NCI-H187 treated with DMSO at 0.1 percent for 48 hours (cell line): ENCODE results near the gene COQ5.

Source experiments
- DNase-seq: peaks from one replicate; lab custom pipeline; 2025; lab: John Stamatoyannopoulos, UW

COQ5 gene

GRCh38 chr12:120483621-120484020 lies 45.3 kb downstream of the COQ5 start:
- DNase-seq = no peak

GRCh38 chr12:120481022-120481767 lies 47.8 kb downstream of the COQ5 start:
- DNase-seq = no peak

GRCh38 chr12:120480211-120480610 lies 48.7 kb downstream of the COQ5 start:
- no peak for DNase-seq

GRCh38 chr12:120479458-120479857 lies 49.5 kb downstream of the COQ5 start:
- no peak for DNase-seq

GRCh38 chr12:120475643-120476042 lies 53.3 kb downstream of the COQ5 start:
- DNase-seq = no peak

GRCh38 chr12:120474616-120474960 lies 54.4 kb downstream of the COQ5 start:
- DNase-seq = no peak

GRCh38 chr12:120473807-120474615 lies 54.9 kb downstream of the COQ5 start:
- DNase-seq = no peak

- no peak for DNase-seq
Measured at GRCh38 chr12:120472521-120472920, 56.4 kb downstream of the COQ5 start.

- DNase-seq = no peak
Measured at GRCh38 chr12:120470150-120470784, 58.7 kb downstream of the COQ5 start.

GRCh38 chr12:120469450-120470149 lies 59.4 kb downstream of the COQ5 start, which contains the start of gene SRSF9:
Gene SRSF9 (minus strand): TSS chr12:120469748. CDS start chr12:120469609, 139 bp downstream.
- DNase-seq = peak; percentile 76

- no peak for DNase-seq
Measured at GRCh38 chr12:120468821-120469449, 60.0 kb downstream of the COQ5 start.

GRCh38 chr12:120468325-120468820 lies 60.6 kb downstream of the COQ5 start:
- no peak for DNase-seq

GRCh38 chr12:120467439-120467838 lies 61.5 kb downstream of the COQ5 start:
- no peak for DNase-seq

- DNase-seq = no peak
Measured at GRCh38 chr12:120466560-120467315, 62.2 kb downstream of the COQ5 start.

GRCh38 chr12:120465756-120466155 lies 63.2 kb downstream of the COQ5 start:
- no peak for DNase-seq

GRCh38 chr12:120463712-120464111 lies 65.2 kb downstream of the COQ5 start:
- no peak for DNase-seq

- DNase-seq = no peak
Measured at GRCh38 chr12:120462099-120462640, 66.8 kb downstream of the COQ5 start.

- no peak for DNase-seq
Measured at GRCh38 chr12:120460157-120460556, 68.8 kb downstream of the COQ5 start.

GRCh38 chr12:120457133-120457532 lies 71.8 kb downstream of the COQ5 start:
- no peak for DNase-seq

GRCh38 chr12:120455302-120455701 lies 73.7 kb downstream of the COQ5 start:
- no peak for DNase-seq
